Adrenal gland (tissue), 5 donors: ENCODE data around the gene RPTOR.

Experiments
- POLR2A ChIP-seq, 2 donors: fragments of 450-650 bp; IDR thresholded peaks; one replicate each; pipeline ENCODE4 v1.6.1; 2017; ENCODE audit warnings: antibody characterized with exemption in 2 of 2, mild to moderate bottlenecking in 2 of 2, moderate library complexity in 1 of 2
- TF ChIP-seq, protein P1 (sequence below), 6 experiments: fragments of 450-650 bp in 4 of 6; fragments of 200-600 bp in 2 of 6; sonication (generic) in 1 of 6; IDR thresholded peaks; 1 replicate in 5 of 6; 2 replicates in 1 of 6; pipeline versions ENCODE4 v1.5.1 to v1.8.0; 2016 to 2021; ENCODE audit warnings: antibody characterized with exemption in 6 of 6, mild to moderate bottlenecking in 2 of 6, moderate library complexity in 1 of 6
- donor health status: DM: no; HTN: no; CAD: no.

DNA sequence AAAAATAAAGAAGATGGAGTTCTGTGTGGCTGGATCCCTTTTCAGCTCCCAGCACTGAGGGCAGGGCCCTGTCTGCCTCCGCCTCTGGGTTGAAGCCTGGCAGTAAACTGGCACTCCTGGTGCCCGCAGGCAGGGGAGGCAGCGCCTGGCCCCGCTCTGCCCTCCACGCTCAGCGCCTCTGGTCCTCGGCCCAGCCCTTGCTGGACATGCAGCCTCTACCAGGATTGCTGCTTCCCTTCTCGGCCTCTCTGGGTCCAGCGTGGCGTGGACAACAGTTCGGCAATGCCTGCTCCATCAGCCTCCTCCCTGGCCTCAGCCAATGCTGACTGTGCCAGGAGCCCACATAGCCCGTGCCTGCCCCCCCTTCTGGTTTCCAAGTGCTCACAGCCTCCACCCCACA, 362.6 kb downstream of the RPTOR start:
- TF ChIP-seq, protein P1, sequence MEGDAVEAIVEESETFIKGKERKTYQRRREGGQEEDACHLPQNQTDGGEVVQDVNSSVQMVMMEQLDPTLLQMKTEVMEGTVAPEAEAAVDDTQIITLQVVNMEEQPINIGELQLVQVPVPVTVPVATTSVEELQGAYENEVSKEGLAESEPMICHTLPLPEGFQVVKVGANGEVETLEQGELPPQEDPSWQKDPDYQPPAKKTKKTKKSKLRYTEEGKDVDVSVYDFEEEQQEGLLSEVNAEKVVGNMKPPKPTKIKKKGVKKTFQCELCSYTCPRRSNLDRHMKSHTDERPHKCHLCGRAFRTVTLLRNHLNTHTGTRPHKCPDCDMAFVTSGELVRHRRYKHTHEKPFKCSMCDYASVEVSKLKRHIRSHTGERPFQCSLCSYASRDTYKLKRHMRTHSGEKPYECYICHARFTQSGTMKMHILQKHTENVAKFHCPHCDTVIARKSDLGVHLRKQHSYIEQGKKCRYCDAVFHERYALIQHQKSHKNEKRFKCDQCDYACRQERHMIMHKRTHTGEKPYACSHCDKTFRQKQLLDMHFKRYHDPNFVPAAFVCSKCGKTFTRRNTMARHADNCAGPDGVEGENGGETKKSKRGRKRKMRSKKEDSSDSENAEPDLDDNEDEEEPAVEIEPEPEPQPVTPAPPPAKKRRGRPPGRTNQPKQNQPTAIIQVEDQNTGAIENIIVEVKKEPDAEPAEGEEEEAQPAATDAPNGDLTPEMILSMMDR (IDR thresholded peaks at IDR 0.05) = no peak
- no peak for TF ChIP-seq POLR2A (IDR thresholded peaks at IDR 0.05)
